ENCODE measurements around the gene FGB. TPM values are rescaled to one million over a fixed set of nuclear protein-coding genes. Genes with fewer than 3 reads are reported as not detected.
A peak's percentile ranks its signal among the peaks of the same experiment; 100 is the strongest.

The FGB gene
- total RNA-seq, 1 donor from 2014 or later = 0.95 TPM

- no peaks in the 10 kb centered on the region for H3K36me3 ChIP-seq
- no peak for TF ChIP-seq CTCF (IDR thresholded peaks at IDR 0.05)
- no peak overlapping the region for H3K4me3 ChIP-seq
- ATAC-seq = peak in 1 of 2 donors; percentile 13
- no peaks in the 10 kb centered on the region for H3K27me3 ChIP-seq (ENCODE audit: low read depth)
- intact Hi-C loops (cut with DNase I) = no loop called here
- H3K9me3 ChIP-seq = no peaks in the 10 kb centered on the region
- DNase-seq = no peak
- no peak overlapping the region for H3K27ac ChIP-seq
- no peaks in the 10 kb centered on the region for H3K4me1 ChIP-seq
Measured at GRCh38 chr4:154584259-154584658, 21.4 kb downstream of the FGB start.

GRCh38 chr4:154585369-154586018, 22.7 kb downstream of the FGB start:
- no peak overlapping the region for H3K27ac ChIP-seq
- intact Hi-C loops (cut with DNase I) = no loop called here
- H3K36me3 ChIP-seq = no peaks in the 10 kb centered on the region
- H3K9me3 ChIP-seq = no peaks in the 10 kb centered on the region
- no peaks in the 10 kb centered on the region for H3K27me3 ChIP-seq (ENCODE audit: low read depth)
- no peaks in the 10 kb centered on the region for H3K4me1 ChIP-seq
- no peak overlapping the region for H3K4me3 ChIP-seq
- ATAC-seq = no peak
- DNase-seq = no peak
- TF ChIP-seq CTCF (IDR thresholded peaks at IDR 0.05) = no peak

- Histone ChIP-seq H3K27ac (no peak overlapping the region), H3K27me3 (ENCODE audit: low read depth) (no peaks in the 10 kb centered on the region), H3K36me3 (no peaks in the 10 kb centered on the region), H3K4me1 (no peaks in the 10 kb centered on the region), H3K4me3 (no peak overlapping the region), H3K9me3 (no peaks in the 10 kb centered on the region)
- no peak for DNase-seq
- intact Hi-C loops (cut with DNase I) = no loop called here
- no peak for TF ChIP-seq CTCF (IDR thresholded peaks at IDR 0.05)
- no peak for ATAC-seq
Measured at GRCh38 chr4:154586296-154587033, 23.7 kb downstream of the FGB start.

GRCh38 chr4:154588198-154588597, 25.4 kb downstream of the FGB start:
- Histone ChIP-seq H3K27me3 (ENCODE audit: low read depth) (no peaks in the 10 kb centered on the region), H3K4me3 (no peak overlapping the region), H3K36me3 (no peaks in the 10 kb centered on the region), H3K9me3 (no peaks in the 10 kb centered on the region), H3K27ac (no peak overlapping the region), H3K4me1 (no peaks in the 10 kb centered on the region)
- intact Hi-C loops (cut with DNase I) = no loop called here
- ATAC-seq (no peak), DNase-seq (no peak)
- no peak for TF ChIP-seq CTCF (IDR thresholded peaks at IDR 0.05)

GRCh38 chr4:154589296-154590197, 26.7 kb downstream of the FGB start:
- intact Hi-C loops (cut with DNase I) = no loop called here
- ATAC-seq (no peak), DNase-seq (no peak)
- H3K9me3 ChIP-seq = no peaks in the 10 kb centered on the region
- H3K4me1 ChIP-seq = no peaks in the 10 kb centered on the region
- no peaks in the 10 kb centered on the region for H3K27me3 ChIP-seq (ENCODE audit: low read depth)
- TF ChIP-seq CTCF (IDR thresholded peaks at IDR 0.05) = no peak
- peak overlapping the region; percentile 3 for H3K4me3 ChIP-seq
- H3K27ac ChIP-seq = no peak overlapping the region
- H3K36me3 ChIP-seq = no peaks in the 10 kb centered on the region

Measured in lower lobe of right lung (tissue), 2 donors.